GM12878 (cell line): Measurements from ENCODE around the gene RHEB. TPM values are rescaled to one million over a fixed set of nuclear protein-coding genes. Genes with fewer than 3 reads are reported as not detected.

Source experiments
- ATAC-seq: fragments of 200-7000 bp; cut with Tn5 transposase; 3 replicates; pipeline ENCODE4 v1.9.1; 2020; ENCODE audit warnings: mild to moderate bottlenecking, moderate library complexity
- BruUV-seq: library from RNA; stranded (reverse); fragments of 400-500 nt; replicated peaks from 2 replicates; lab custom pipeline; 2021; lab: Mats Ljungman, UMichigan
- CTCF ChIA-PET: fragments of 300-600 bp; sonication (Branson Sonifier 250); formaldehyde crosslinking; extraction: SDS; loops from one replicate; lab custom pipeline; 2021; ENCODE audit warnings: inconsistent platforms; lab: Yijun Ruan, JAX
- POLR2A ChIA-PET: fragments of 350-600 bp; formaldehyde crosslinking; extraction: SDS; loops from one replicate; lab custom pipeline; 2021; ENCODE audit warnings: inconsistent platforms; lab: Charles Lee
- RAD21 ChIA-PET: fragments of 300-600 bp; sonication (Branson Sonifier 250); formaldehyde crosslinking; loops from one replicate; lab custom pipeline; 2023; ENCODE audit warnings: antibody characterized with exemption; ENCODE audit not compliant: unreplicated experiment; lab: Charles Lee
- SMC1A ChIA-PET: fragments of 300-600 bp; sonication (Branson Sonifier 250); formaldehyde crosslinking; loops from one replicate; lab custom pipeline; 2023; ENCODE audit not compliant: unreplicated experiment, uncharacterized antibody; lab: Charles Lee
- DNase-seq: peaks from one replicate; pipeline ENCODE4 v3.0.0-alpha.2; 2011; ENCODE audit warnings: low read depth, low spot score
- FAIRE-seq: peaks from 3 replicates; lab custom pipeline; 2011; peaks lifted over from hg19 to GRCh38; lab: Jason Lieb, UNC
- H2AFZ ChIP-seq: 2 replicates; pipeline ENCODE4 v1.6.0; 2011; ENCODE audit warnings: low read depth, low read length, control low read depth; ENCODE audit not compliant: control insufficient read depth
- H3K27ac ChIP-seq: 2 replicates; pipeline ENCODE4 v1.5.1; 2011; ENCODE audit warnings: control low read depth; ENCODE audit not compliant: control insufficient read depth, insufficient read depth
- H3K27me3 ChIP-seq, 2 experiments: replicated peaks in 1 of 2; 2 replicates each; pipeline versions ENCODE4 v1.6.0 to v1.6.1; 2011; ENCODE audit warnings: low read length in 1 of 2; ENCODE audit not compliant: control insufficient read depth in 2 of 2, insufficient read depth in 2 of 2
- H3K36me3 ChIP-seq, 2 experiments: 2 replicates each; pipeline ENCODE4 v1.5.1; 2011; ENCODE audit warnings: low read length in 1 of 2; ENCODE audit not compliant: control insufficient read depth in 2 of 2, insufficient read depth in 2 of 2
- H3K4me1 ChIP-seq: 2 replicates; pipeline ENCODE4 v1.6.1; 2011; ENCODE audit warnings: mild to moderate bottlenecking, low read length, moderate library complexity, mixed read lengths; ENCODE audit not compliant: control insufficient read depth, insufficient read depth
- H3K4me2 ChIP-seq: 2 replicates; pipeline ENCODE4 v1.6.0; 2011; ENCODE audit warnings: control low read depth; ENCODE audit not compliant: control insufficient read depth, insufficient read depth
- H3K4me3 ChIP-seq: fragments of 200-600 bp; sonication (generic); 2 replicates; pipeline ENCODE4 v1.5.1; 2016
- H3K79me2 ChIP-seq: 2 replicates; pipeline ENCODE4 v1.6.0; 2011; ENCODE audit warnings: low read length; ENCODE audit not compliant: control insufficient read depth, insufficient read depth
- H3K9ac ChIP-seq: 2 replicates; pipeline ENCODE4 v1.8.0; 2011; ENCODE audit warnings: low read length, control low read depth, mixed read lengths; ENCODE audit not compliant: control insufficient read depth, insufficient read depth
- H3K9me3 ChIP-seq: replicated peaks from 3 replicates; pipeline ENCODE4 v1.5.1; 2011; ENCODE audit warnings: mild to moderate bottlenecking, low read length; ENCODE audit not compliant: control insufficient read depth, insufficient read depth
- H4K20me1 ChIP-seq: 2 replicates; pipeline ENCODE4 v1.6.0; 2011; ENCODE audit not compliant: control insufficient read depth, insufficient read depth
- NFYB ChIP-seq: IDR thresholded peaks from 2 replicates; pipeline ENCODE4 v1.6.1; 2011; ENCODE audit warnings: low read depth, mild to moderate bottlenecking, low read length, improper control_type of control experiment, moderate library complexity; ENCODE audit not compliant: insufficient read depth
- RCOR1 ChIP-seq: conservative IDR thresholded peaks from 2 replicates; pipeline ENCODE4 v1.6.1; 2012; ENCODE audit warnings: low read depth, low read length, improper control_type of control experiment
- SPI1 ChIP-seq: IDR thresholded peaks from 2 replicates; pipeline ENCODE4 v1.6.1; 2011; ENCODE audit warnings: low read depth, mild to moderate bottlenecking, low read length, moderate library complexity, borderline replicate concordance; ENCODE audit not compliant: insufficient read depth
- ZNF274 ChIP-seq: IDR thresholded peaks from one replicate; pipeline ENCODE4 v1.8.0; 2011; ENCODE audit not compliant: insufficient read length, insufficient read depth
- ZNF384 ChIP-seq: IDR thresholded peaks from 2 replicates; pipeline ENCODE4 v1.6.1; 2012; ENCODE audit warnings: low read depth, mild to moderate bottlenecking, low read length, improper control_type of control experiment, borderline replicate concordance
- in situ Hi-C: fragments of 300-500 bp; cut with MboI; formaldehyde crosslinking; loops from 9 replicates; pipeline ENCODE4 v1.14.3; 2018; ENCODE audit warnings: mixed read lengths
- intact Hi-C: fragments of 100-400 bp; cut with micrococcal nuclease; formaldehyde crosslinking; loops from one replicate; pipeline ENCODE4 v1.14.2; 2022; ENCODE audit not compliant: unreplicated experiment
- polyA plus RNA-seq, 11 experiments: library from polyadenylated mRNA; depleted of rRNA in 4 of 11; unstranded in 6 of 11; stranded (reverse) in 5 of 11; fragments of >200 nt; fragmentation: Nextera tagmentation in 4 of 11; fragmentation: Illumina TruSeq in 1 of 11; extraction: Ambion mirVana in 4 of 11; extraction: Trizol in 1 of 11; gene quantifications; 1 replicate in 1 of 11; 2 replicates in 10 of 11; pipeline versions ENCODE4 v1.2.1 to v1.2.3, GENCODE V29; 2011 to 2016; ENCODE audit warnings: inconsistent platforms in 2 of 11, missing spikeins in 2 of 11, low read depth in 1 of 11
- total RNA-seq, 4 experiments: library from RNA; depleted of rRNA in 3 of 4; stranded (reverse); fragments of >200 nt in 3 of 4; fragmentation: Illumina TruSeq in 1 of 4; extraction: Trizol in 1 of 4; gene quantifications; 2 replicates each; pipeline versions ENCODE4 v1.2.1 to v1.2.3, GENCODE V29; 2013 to 2021
- TF ChIP-seq, protein P1 (sequence below): IDR thresholded peaks from 2 replicates; pipeline ENCODE4 v1.6.1; 2011; ENCODE audit warnings: low read depth, low read length, improper control_type of control experiment, borderline replicate concordance
- TF ChIP-seq, protein P2 (sequence below): fragments of 450-650 bp; IDR thresholded peaks from 2 replicates; pipeline ENCODE4 v1.6.1; 2017; ENCODE audit warnings: mild to moderate bottlenecking

The RHEB gene
- total and polyA plus RNA-seq, 10 of the 15 experiments (the other 5 are each of a cell fraction or from before 2014, with no cell fraction given) = 6.2 to 67.8 (median 38.0) TPM

DNA sequence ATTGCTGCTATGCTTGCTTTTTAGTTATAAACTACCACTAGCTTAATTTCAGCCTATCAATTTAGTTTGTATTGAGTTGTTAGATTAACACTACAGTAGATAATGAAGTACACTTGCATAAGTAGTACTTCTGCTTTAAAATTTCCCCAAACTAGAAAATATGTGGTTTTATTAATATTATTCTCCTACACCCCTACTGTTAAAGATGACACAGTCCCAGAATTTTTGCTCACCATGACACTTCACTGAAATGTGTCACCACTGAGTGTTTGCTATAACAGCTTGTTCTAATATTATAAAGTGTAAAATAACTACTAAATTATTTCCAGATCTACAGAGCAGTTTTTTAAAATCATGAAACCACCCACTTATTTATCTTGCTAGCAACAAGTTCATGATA lies 31.6 kb downstream of the RHEB start:
- TF ChIP-seq ZNF274 = no peak
- TF ChIP-seq, protein P1, sequence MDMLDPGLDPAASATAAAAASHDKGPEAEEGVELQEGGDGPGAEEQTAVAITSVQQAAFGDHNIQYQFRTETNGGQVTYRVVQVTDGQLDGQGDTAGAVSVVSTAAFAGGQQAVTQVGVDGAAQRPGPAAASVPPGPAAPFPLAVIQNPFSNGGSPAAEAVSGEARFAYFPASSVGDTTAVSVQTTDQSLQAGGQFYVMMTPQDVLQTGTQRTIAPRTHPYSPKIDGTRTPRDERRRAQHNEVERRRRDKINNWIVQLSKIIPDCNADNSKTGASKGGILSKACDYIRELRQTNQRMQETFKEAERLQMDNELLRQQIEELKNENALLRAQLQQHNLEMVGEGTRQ = no peak
- TF ChIP-seq, protein P2, sequence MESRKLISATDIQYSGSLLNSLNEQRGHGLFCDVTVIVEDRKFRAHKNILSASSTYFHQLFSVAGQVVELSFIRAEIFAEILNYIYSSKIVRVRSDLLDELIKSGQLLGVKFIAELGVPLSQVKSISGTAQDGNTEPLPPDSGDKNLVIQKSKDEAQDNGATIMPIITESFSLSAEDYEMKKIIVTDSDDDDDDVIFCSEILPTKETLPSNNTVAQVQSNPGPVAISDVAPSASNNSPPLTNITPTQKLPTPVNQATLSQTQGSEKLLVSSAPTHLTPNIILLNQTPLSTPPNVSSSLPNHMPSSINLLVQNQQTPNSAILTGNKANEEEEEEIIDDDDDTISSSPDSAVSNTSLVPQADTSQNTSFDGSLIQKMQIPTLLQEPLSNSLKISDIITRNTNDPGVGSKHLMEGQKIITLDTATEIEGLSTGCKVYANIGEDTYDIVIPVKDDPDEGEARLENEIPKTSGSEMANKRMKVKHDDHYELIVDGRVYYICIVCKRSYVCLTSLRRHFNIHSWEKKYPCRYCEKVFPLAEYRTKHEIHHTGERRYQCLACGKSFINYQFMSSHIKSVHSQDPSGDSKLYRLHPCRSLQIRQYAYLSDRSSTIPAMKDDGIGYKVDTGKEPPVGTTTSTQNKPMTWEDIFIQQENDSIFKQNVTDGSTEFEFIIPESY = no peak
- TF ChIP-seq ZNF384 = no peak
- no peak for TF ChIP-seq RCOR1
- no peak for TF ChIP-seq SPI1
- TF ChIP-seq NFYB = no peak
- TF ChIP-seq, all 136 proteins: peak for 0
- Histone ChIP-seq H2AFZ (no peak overlapping the region), H3K36me3 (peaks cover 27 to 52% of the 10 kb centered on the region in 2 experiments), H3K4me2 (no peak overlapping the region), H3K4me3 (no peak overlapping the region), H3K9me3 (no peaks in the 10 kb centered on the region), H3K9ac (no peak overlapping the region), H4K20me1 (peaks cover 3% of the 10 kb centered on the region; the same call in 1 of the 2 replicates), H3K4me1 (peaks cover 15% of the 10 kb centered on the region), H3K27ac (no peak overlapping the region), H3K27me3 (no peaks in the 10 kb centered on the region), H3K79me2 (peaks cover 42% of the 10 kb centered on the region)
- in situ Hi-C loops (no loop called here), intact Hi-C loops (no loop called here)
- ChIA-PET POLR2A (no interaction called here), RAD21 (no interaction called here), CTCF (interaction anchor here (2.2 kb wide), 1 partner anchor 10 kb away, joined by 7 read pairs; no protein-coding TSS in a partner anchor), SMC1A (interaction anchor here (0.6 to 1.6 kb wide), 3 partner anchors 9 to 28 kb away, joined by 3 to 4 read pairs (median 3); no protein-coding TSS in a partner anchor)
- no TSS peak for BruUV-seq
- DNase-seq = no peak
- FAIRE-seq = no peak
- ATAC-seq = no peak
